IPS DF 4.7 (cell line): ENCODE results near the gene MAMDC4.
"Not testable (repeated sequence)": the region's sequence is repeated elsewhere in the genome, so short reads cannot be mapped to it uniquely, and the experiment has no call there.

Experiments used
- DNase-seq: peaks from one replicate; pipeline ENCODE4 v3.0.0-alpha.2; 2013; ENCODE audit warnings: low spot score; ENCODE audit errors: extremely low read depth

The MAMDC4 gene

GRCh38 chr9:136851941-136852663 lies at the start of gene MAMDC4:
Gene MAMDC4 (plus strand): TSS chr9:136852346. CDS start chr9:136852417, 71 bp downstream.
- DNase-seq, result no peak

- not testable (repeated sequence) for DNase-seq
These were observed 49.1 kb upstream of the MAMDC4 start for GRCh38 chr9:136803009-136803550.

- no peak for DNase-seq
These were observed 48.3 kb upstream of the MAMDC4 start for GRCh38 chr9:136803551-136804508.

DNA sequence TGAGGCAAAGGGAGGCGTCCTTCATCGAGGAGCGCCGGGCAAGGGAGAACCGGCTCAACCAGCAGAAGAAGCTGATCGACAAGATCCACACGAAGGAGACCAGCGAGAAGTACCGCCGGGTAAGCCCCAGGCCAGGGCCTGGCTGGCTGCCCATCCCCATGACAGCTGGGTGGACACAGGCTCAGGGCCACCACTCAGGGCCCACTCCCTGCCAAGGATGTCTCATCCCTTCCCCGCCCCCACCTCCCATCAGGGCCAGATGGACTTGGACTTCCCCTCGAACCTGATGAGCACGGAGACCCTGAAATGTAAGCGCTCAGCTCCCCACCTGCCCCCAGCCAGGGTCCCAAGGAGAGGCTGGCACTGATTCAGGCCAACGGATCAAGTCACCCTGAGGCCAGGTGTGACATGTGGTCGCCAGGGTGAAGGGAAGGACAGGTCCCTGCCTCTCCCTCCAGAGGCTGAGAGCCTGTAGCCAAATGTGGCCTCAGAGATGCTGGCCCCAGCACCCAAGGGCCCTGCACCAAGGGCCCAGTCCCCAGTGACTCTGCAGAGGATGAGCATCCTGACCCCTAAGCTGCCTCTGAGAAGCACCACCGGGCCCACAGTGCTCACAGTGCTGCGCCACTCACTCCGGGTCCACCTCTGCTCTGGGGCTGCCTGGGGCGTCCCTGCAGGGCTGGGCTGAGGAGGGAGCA lies 47.5 kb upstream of the MAMDC4 start:
- DNase-seq, result no peak

DNA sequence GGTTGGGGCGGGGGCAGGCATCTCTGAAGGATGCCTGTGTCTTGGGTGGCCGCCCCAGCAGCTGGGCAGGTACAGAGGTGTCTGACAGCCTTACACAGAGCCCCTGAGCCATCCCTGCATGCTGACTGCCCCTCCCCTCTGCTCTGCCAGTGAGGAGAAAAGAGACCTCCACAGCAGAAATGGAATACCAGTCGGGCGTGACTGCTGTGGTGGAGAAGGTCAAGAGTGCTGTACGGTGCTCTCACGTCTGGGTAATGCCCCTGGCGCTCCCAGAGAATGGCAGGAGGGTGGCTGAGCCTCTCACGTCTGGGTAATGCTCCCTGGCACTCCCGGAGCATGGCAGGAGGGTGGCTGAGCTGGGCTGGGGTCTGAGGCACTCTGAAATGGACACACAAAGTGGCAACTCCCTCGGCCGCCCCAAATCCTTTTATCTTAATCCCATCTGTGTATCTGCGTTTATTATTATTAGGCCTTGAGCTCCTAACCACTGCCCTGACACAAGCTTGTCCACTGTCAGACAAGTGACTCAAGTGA lies 46.9 kb upstream of the MAMDC4 start:
- DNase-seq, result no peak

DNA sequence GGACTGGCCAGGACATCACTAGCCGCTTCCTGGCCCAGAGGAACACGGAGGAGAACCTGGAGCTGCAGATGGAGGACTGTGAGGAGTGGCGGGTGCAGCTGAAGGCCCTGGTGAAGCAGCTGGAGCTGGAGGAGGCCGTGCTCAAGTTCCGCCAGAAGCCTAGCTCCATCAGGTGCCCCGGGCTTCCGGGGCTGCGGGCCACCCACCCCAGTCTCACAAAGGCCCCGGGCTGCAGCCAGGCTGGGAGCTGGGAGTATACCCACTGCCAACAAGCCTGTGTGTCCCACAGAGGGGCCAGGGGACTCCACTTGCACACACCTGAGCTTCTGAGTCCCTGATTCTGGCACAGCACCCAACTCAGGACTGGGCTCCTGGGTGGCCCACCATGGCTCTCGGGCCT lies 46.1 kb upstream of the MAMDC4 start:
- no peak for DNase-seq

DNA sequence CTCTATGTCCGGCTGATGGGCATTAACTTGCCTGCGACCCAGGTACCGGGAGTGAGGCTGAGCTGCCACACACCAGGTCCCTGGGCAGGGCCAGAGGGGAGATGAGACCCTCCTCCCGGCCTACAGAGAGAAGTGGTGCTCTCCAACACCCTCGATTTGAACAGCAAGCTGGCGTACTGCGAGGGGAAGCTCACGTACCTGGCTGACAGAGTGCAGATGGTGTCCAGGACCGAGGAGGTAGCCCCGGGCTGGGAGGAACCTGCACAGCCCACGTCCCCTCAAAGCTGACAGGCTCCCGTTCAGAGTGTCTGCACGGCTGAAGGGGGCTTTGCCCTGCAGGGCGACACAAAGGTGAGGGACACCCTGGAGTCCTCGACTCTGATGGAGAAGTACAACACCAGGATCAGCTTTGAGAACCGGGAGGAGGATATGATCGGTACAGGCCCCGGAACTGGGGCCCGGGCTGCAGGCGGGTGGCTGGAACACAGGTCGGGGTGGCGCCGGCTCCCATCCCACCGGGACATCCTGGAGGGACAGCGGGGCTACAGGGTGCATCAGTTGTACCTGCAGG lies 45.4 kb upstream of the MAMDC4 start:
- DNase-seq, result no peak

DNA sequence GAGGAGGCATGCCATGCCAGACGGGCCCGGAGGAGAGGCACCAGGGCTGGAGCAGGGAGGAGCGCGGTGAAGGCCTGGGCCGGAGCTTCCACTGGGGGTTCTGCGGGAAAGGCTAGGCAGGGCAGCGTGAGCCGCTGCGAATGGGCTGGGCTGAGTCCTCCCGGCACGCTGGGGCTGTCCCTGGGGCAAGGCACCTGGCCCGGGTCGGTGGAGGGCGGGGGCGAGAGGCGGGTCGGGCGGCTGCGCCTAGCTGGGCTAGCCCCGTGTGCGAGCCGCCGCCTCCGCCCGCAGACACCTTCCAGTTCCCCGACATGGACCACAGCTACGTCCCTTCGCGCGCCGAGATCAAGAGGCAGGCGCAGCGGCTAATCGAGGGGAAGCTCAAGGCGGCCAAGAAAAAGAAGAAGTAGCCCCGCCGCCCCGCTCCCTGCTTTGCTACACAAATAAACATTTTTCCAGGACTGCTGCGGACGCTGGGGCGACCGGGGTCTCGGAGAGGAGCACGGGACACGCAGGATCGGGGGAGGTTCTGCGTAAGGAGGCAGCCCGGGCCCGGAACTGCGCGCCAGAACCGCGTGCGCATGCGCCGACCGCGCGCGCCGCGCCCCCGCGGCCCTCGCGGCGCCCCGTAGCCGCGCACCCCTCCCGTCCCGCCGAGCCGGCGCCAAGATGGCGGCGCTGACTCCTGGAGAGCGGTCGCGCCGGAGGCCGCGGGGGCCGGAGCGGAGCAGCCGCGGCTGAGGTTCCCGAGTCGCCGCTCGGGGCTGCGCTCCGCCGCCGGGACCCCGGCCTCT lies 44.7 kb upstream of the MAMDC4 start, which contains the start of gene RABL6:
Gene RABL6, plus strand, starts transcription at position 668 of the 794 bp plus-strand sequence. CDS start 249 bp downstream, outside the sequence.
- no peak for DNase-seq

DNA sequence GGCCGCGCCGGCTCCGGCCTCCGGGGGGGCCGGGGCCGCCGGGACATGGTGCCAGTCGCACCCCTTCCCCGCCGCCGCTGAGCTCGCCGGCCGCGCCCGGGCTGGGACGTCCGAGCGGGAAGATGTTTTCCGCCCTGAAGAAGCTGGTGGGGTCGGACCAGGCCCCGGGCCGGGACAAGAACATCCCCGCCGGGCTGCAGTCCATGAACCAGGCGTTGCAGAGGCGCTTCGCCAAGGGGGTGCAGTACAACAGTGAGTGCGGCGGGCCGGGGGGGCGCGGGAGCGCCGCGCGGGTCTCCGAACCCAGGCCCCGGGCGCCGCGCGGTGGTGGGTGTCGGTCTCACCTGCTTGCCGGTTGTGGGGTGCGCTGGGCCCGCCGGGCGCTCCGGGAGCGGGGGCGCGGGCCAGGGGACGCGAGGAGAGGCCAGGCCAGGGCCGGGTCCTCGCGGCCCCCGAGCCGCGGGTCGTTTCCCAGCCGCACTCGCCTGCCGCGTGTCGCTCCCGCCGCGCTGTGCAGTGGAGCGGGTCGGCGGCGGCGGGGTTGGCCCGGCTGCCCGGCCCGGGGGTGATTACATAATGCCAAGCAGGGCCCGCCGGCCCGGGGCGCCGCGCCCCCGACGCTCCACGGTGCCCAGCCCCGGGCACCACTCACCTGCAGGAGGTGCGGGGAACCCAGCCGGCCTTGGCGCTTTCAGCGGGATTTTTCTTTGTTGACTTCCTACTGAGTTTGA lies 43.9 kb upstream of the MAMDC4 start:
- no peak for DNase-seq

- no peak for DNase-seq
These were observed 43.4 kb upstream of the MAMDC4 start for GRCh38 chr9:136808806-136809158.

- DNase-seq, result no peak
These were observed 37.3 kb upstream of the MAMDC4 start for GRCh38 chr9:136814725-136815421.

DNA sequence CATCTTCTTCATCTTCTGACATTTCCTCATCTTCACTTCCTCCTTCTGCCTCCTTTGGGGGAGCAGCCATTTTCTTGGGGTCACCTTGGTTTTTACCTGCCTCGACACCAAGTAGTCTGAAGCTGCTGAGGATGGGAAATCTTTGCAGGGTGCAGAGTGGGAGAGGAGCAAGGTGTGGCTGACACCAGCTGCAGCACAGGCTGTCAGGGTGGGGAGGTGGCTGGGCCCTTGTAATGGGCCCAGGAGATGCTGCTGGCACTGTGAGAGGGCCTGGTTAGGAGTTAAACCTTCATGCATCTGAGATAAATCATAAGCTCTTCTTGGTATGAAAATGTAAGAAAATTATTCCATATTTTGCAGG lies 36.7 kb upstream of the MAMDC4 start:
- DNase-seq, result no peak

DNA sequence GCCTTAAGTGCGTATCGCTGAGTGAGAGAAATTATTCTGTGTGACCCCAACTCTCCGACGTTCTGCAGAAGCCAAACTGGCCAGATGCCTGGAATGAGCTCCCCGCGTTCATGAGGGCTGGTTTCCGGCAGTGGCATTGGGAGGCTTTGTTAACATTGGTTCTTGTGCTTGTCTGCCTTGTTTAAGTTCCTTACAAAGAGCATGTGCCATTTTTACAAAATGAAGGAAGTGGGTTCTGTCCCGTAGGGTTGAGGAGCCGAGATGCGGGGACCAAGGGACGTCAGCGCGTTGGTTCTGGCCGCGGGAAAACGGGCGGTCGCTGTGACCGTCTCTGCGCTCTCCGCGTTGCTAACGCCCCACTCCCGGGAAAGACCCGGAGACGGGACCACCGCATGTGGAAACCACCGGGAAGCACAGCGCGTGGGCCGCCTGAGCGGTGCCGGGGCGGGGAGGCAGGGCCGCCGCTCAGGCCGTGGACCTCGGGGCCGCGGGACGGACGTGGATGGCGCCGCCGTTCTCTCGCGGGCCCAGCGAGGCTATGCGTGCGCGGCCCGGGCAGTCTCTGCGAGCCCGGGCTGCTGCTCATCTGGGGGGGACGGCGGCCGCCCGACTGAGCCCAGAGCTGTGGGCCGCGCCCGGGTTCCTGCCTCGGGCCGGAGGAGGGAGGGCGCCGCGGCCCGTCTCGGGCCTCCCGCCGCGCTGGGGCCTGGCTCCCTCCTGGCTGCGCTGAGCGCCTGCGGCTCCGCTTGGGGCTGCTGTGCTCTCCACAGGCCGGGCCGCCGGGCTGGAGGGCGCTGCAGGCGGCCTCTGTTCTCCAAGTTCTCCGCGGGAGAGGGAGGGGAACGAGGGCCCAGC lies 30.9 kb upstream of the MAMDC4 start:
- DNase-seq, result no peak

GRCh38 chr9:136821826-136822544 lies 30.2 kb upstream of the MAMDC4 start:
- DNase-seq, result no peak

GRCh38 chr9:136823136-136824046 lies 28.8 kb upstream of the MAMDC4 start:
- no peak for DNase-seq
